ENCODE measurements around the gene EFNB2.
A peak's percentile ranks its signal among the peaks of the same experiment; 100 is the strongest.

EFNB2 gene

GRCh38 chr13:106513025-106513983 is 22.2 kb downstream of the EFNB2 start (continued):
- TF ChIP-seq ZNF18 (tag by site-specific recombination; IDR thresholded peaks at IDR 0.05), result 0 out of 2 replicates have a peak, but pooled peaks have one; percentile 16
- no peak for TF ChIP-seq ZNF670 (tag by site-specific recombination; IDR thresholded peaks at IDR 0.05; ENCODE audit: low read depth)
- no peak for TF ChIP-seq RBAK (tag by site-specific recombination; IDR thresholded peaks at IDR 0.05)
- 0 out of 2 replicates have a peak, but pooled peaks have one; percentile 59 for TF ChIP-seq BCL11B (tag by site-specific recombination; IDR thresholded peaks at IDR 0.05; ENCODE audit: low read depth)
- peak; percentile 90 for TF ChIP-seq FEZF1 (tag by site-specific recombination; IDR thresholded peaks at IDR 0.05)
- TF ChIP-seq SP7 (tag by site-specific recombination; IDR thresholded peaks at IDR 0.05), result no peak
- 0 out of 2 replicates have a peak, but pooled peaks have one; percentile 34 for TF ChIP-seq ZNF629 (tag by site-specific recombination; IDR thresholded peaks at IDR 0.05)
- no peak for TF ChIP-seq ZNF148 (tag by site-specific recombination; IDR thresholded peaks at IDR 0.05; ENCODE audit: borderline replicate concordance)
- 0 out of 2 replicates have a peak, but pooled peaks have one; percentile 14 for TF ChIP-seq ZNF366 (tag by site-specific recombination; conservative IDR thresholded peaks at IDR 0.05)
- TF ChIP-seq ZNF521 (tag by site-specific recombination; IDR thresholded peaks at IDR 0.05), result no peak
- TF ChIP-seq KLF8 (tag by site-specific recombination; IDR thresholded peaks at IDR 0.05), result no peak
- TF ChIP-seq IKZF3 (tag by site-specific recombination; IDR thresholded peaks at IDR 0.05), result peak; percentile 85
- TF ChIP-seq ZNF214 (tag by site-specific recombination; IDR thresholded peaks at IDR 0.05; ENCODE audit: borderline replicate concordance), result no peak
- TF ChIP-seq HOXD13 (CRISPR knock-in tag; IDR thresholded peaks at IDR 0.05; ENCODE audit: borderline replicate concordance), result no peak
- TF ChIP-seq GLI2 (tag by site-specific recombination; IDR thresholded peaks at IDR 0.05; ENCODE audit: borderline replicate concordance, low read depth), result peak; percentile 70; the same call in 1 of the 2 replicates
- 0 out of 2 replicates have a peak, but pooled peaks have one; percentile 44 for TF ChIP-seq ZNF24 (tag by site-specific recombination; IDR thresholded peaks at IDR 0.05)
- TF ChIP-seq ZNF311 (tag by site-specific recombination; IDR thresholded peaks at IDR 0.05; ENCODE audit: borderline replicate concordance), result no peak
- no peak; the same call in 1 of the 2 replicates for TF ChIP-seq SCRT1 (tag by site-specific recombination; IDR thresholded peaks at IDR 0.05; ENCODE audit: borderline replicate concordance)
- peak; percentile 54 for TF ChIP-seq HIC1 (tag by site-specific recombination; IDR thresholded peaks at IDR 0.05)
- TF ChIP-seq ZNF596 (tag by site-specific recombination; IDR thresholded peaks at IDR 0.05), result 0 out of 2 replicates have a peak, but pooled peaks have one; percentile 27
- TF ChIP-seq ZNF530 (tag by site-specific recombination; IDR thresholded peaks at IDR 0.05; ENCODE audit: low read depth), result no peak
- TF ChIP-seq ZNF174 (tag by site-specific recombination; IDR thresholded peaks at IDR 0.05), result no peak
- TF ChIP-seq ZNF561 (tag by site-specific recombination; IDR thresholded peaks at IDR 0.05; ENCODE audit: borderline replicate concordance), result peak; percentile 38; the same call in 1 of the 2 replicates
- peak; percentile 84 for TF ChIP-seq ZFHX2 (tag by site-specific recombination; conservative IDR thresholded peaks at IDR 0.05)
- peak; percentile 65; the same call in 1 of the 2 replicates for TF ChIP-seq ZNF580 (tag by site-specific recombination; IDR thresholded peaks at IDR 0.05)
- no peak for TF ChIP-seq ZFP37 (tag by site-specific recombination; IDR thresholded peaks at IDR 0.05)
- TF ChIP-seq ZNF426 (tag by site-specific recombination; IDR thresholded peaks at IDR 0.05), result peak; percentile 9; the same call in 1 of the 2 replicates
